Sigmoid colon (tissue), 7 donors: ENCODE measurements around the gene DNAJC5. TPM values are rescaled to one million over a fixed set of nuclear protein-coding genes. Genes with fewer than 3 reads are reported as not detected.

Source experiments
- DNase-seq: peaks from one replicate; pipeline ENCODE4 v3.0.0-alpha.2; 2019
- H3K27ac ChIP-seq, 4 donors: fragments of 200-600 bp; sonication (generic); one replicate each; pipeline ENCODE4 v1.5.1; 2016 to 2019; ENCODE audit warnings: mild to moderate bottlenecking in 1 of 4
- H3K27me3 ChIP-seq, 3 donors: fragments of 200-600 bp; sonication (generic); one replicate each; pipeline ENCODE4 v1.5.1; 2019; ENCODE audit warnings: mild to moderate bottlenecking in 1 of 3
- H3K36me3 ChIP-seq, 4 donors: fragments of 200-600 bp; sonication (generic); one replicate each; pipeline ENCODE4 v1.5.1; 2016 to 2019
- H3K4me1 ChIP-seq, 4 donors: fragments of 200-600 bp; sonication (generic); one replicate each; pipeline ENCODE4 v1.5.1; 2017 to 2019
- H3K4me3 ChIP-seq, 4 donors: fragments of 200-600 bp; sonication (generic); one replicate each; pipeline ENCODE4 v1.5.1; 2017 to 2019; ENCODE audit warnings: mild to moderate bottlenecking in 2 of 4, moderate library complexity in 1 of 4
- H3K9me3 ChIP-seq, 4 donors: fragments of 200-600 bp in 3 of 4; sonication (generic) in 3 of 4; one replicate each; pipeline versions ENCODE4 v1.5.1 to v1.6.1; 2013 to 2019
- CTCF ChIP-seq, 4 experiments: fragments of 450-650 bp in 3 of 4; fragments of 200-600 bp in 1 of 4; IDR thresholded peaks; one replicate each; pipeline ENCODE4 v1.5.1; 2016 to 2019; ENCODE audit warnings: antibody characterized with exemption in 4 of 4, mild to moderate bottlenecking in 3 of 4, moderate library complexity in 2 of 4
- EP300 ChIP-seq, 4 donors: sonication (generic); formaldehyde crosslinking; IDR thresholded peaks; one replicate each; pipeline ENCODE4 v1.6.1; 2017; ENCODE audit warnings: antibody characterized with exemption in 4 of 4
- POLR2A ChIP-seq, 2 donors: fragments of 450-650 bp; IDR thresholded peaks; one replicate each; pipeline ENCODE4 v1.6.1; 2016; ENCODE audit warnings: antibody characterized with exemption in 2 of 2, mild to moderate bottlenecking in 2 of 2, moderate library complexity in 2 of 2
- POLR2AphosphoS5 ChIP-seq, 4 donors: sonication (generic); formaldehyde crosslinking; IDR thresholded peaks; one replicate each; pipeline ENCODE4 v1.6.1; 2017; ENCODE audit warnings: antibody characterized with exemption in 4 of 4
- WGBS, 2 donors: extraction: QIAGEN DNeasy Blood & Tissue Kit; methylation state at CpG; one replicate each; pipeline ENCODE4 v1.1.7; 2013; 5-methylcytosine and 5-hydroxymethylcytosine counted together
- intact Hi-C: fragments of 100-400 bp; cut with DNase I; formaldehyde crosslinking; loops from one replicate; pipeline ENCODE4 v1.15.1; 2023
- polyA plus RNA-seq, 3 donors: library from polyadenylated mRNA; stranded (reverse); fragments of 200-250 nt; gene quantifications; one replicate each; pipeline ENCODE4 v1.2.3, GENCODE V29; 2013
- total RNA-seq, 4 donors: library from RNA; depleted of rRNA; stranded (reverse); fragments of >200 nt; gene quantifications; one replicate each; pipeline ENCODE4 v1.1.0, GENCODE V29; 2016
- donor health status: healthy with polysubstance abuse.
- donor health status: Bipolar disorder and iron deficiency.
- donor health status: healthy.

The DNAJC5 gene
- total and polyA plus RNA-seq, 7 donors: 21.6 to 62.8 (median 31.4) TPM

- peaks cover 0 to 19% (median 17%) of the 10 kb centered on the region in 4 donors for H3K4me1 ChIP-seq
- no peak overlapping the region for H3K27ac ChIP-seq
- peak; percentile 60 for DNase-seq
- no peak for TF ChIP-seq EP300 (IDR thresholded peaks at IDR 0.05)
- TF ChIP-seq POLR2A (IDR thresholded peaks at IDR 0.05): no peak
- no peak for TF ChIP-seq POLR2AphosphoS5 (IDR thresholded peaks at IDR 0.05)
- no peak for TF ChIP-seq CTCF (IDR thresholded peaks at IDR 0.05)
- 94 to 98% methylated on average over 27 of the region's 27 CpGs for WGBS, 2 donors
- peaks cover 0 to 47% (median 30%) of the 10 kb centered on the region in 4 donors for H3K36me3 ChIP-seq
- no peaks in the 10 kb centered on the region for H3K27me3 ChIP-seq
- H3K4me3 ChIP-seq: no peak overlapping the region
- intact Hi-C loops: no loop called here
- H3K9me3 ChIP-seq: no peaks in the 10 kb centered on the region
These were observed 71.4 kb downstream of the DNAJC5 start for GRCh38 chr20:63966172-63966943.

- peak; percentile 61 for DNase-seq
- no peak overlapping the region for H3K4me3 ChIP-seq
- no peak for TF ChIP-seq POLR2A (IDR thresholded peaks at IDR 0.05)
- TF ChIP-seq CTCF (IDR thresholded peaks at IDR 0.05): no peak
- TF ChIP-seq EP300 (IDR thresholded peaks at IDR 0.05): no peak
- no peak for TF ChIP-seq POLR2AphosphoS5 (IDR thresholded peaks at IDR 0.05)
- WGBS, 2 donors: 93 to 95% methylated on average over 13 of the region's 13 CpGs
- peaks cover 0 to 19% (median 17%) of the 10 kb centered on the region in 4 donors for H3K4me1 ChIP-seq
- H3K36me3 ChIP-seq: peaks cover 0 to 41% (median 25%) of the 10 kb centered on the region in 4 donors
- H3K27me3 ChIP-seq: no peaks in the 10 kb centered on the region
- H3K27ac ChIP-seq: no peak overlapping the region
- H3K9me3 ChIP-seq: no peaks in the 10 kb centered on the region
- intact Hi-C loops: no loop called here
These were observed 72.0 kb downstream of the DNAJC5 start for GRCh38 chr20:63966944-63967322.

- H3K4me3 ChIP-seq: no peak overlapping the region
- no peak overlapping the region for H3K27ac ChIP-seq
- H3K27me3 ChIP-seq: no peaks in the 10 kb centered on the region
- peaks cover 0 to 35% (median 22%) of the 10 kb centered on the region in 4 donors for H3K36me3 ChIP-seq
- H3K4me1 ChIP-seq: peaks cover 0 to 19% (median 17%) of the 10 kb centered on the region in 4 donors
- peak; percentile 60 for DNase-seq
- no peaks in the 10 kb centered on the region for H3K9me3 ChIP-seq
- intact Hi-C loops: no loop called here
- 91 to 95% methylated on average over 28 of the region's 28 CpGs for WGBS, 2 donors
- no peak for TF ChIP-seq POLR2AphosphoS5 (IDR thresholded peaks at IDR 0.05)
- TF ChIP-seq EP300 (IDR thresholded peaks at IDR 0.05): no peak
- TF ChIP-seq POLR2A (IDR thresholded peaks at IDR 0.05): no peak
- no peak for TF ChIP-seq CTCF (IDR thresholded peaks at IDR 0.05)
These were observed 72.6 kb downstream of the DNAJC5 start for GRCh38 chr20:63967330-63968135.

- Histone ChIP-seq H3K27ac (peak overlapping the region; percentile 48 to 81 (median 77)), H3K36me3 (peaks cover 0 to 27% (median 16%) of the 10 kb centered on the region in 4 donors), H3K27me3 (no peaks in the 10 kb centered on the region), H3K9me3 (no peaks in the 10 kb centered on the region), H3K4me3 (peak overlapping the region; percentile 46 to 73 (median 68)), H3K4me1 (peaks cover 0 to 19% (median 18%) of the 10 kb centered on the region in 4 donors)
- peak; percentile 70 for DNase-seq
- intact Hi-C loops: no loop called here
- TF ChIP-seq POLR2A (IDR thresholded peaks at IDR 0.05) (no peak), POLR2AphosphoS5 (IDR thresholded peaks at IDR 0.05) (no peak), EP300 (IDR thresholded peaks at IDR 0.05) (no peak)
- WGBS, 2 donors: 81 to 88% methylated on average over 14 of the region's 14 CpGs
These were observed 73.4 kb downstream of the DNAJC5 start for GRCh38 chr20:63968136-63968927.
